ENCODE results near the gene KIAA0586. TPM values are rescaled to one million over a fixed set of nuclear protein-coding genes. Genes with fewer than 3 reads are reported as not detected.
A peak's percentile ranks its signal among the peaks of the same experiment; 100 is the strongest.

Gene KIAA0586
- total and polyA plus RNA-seq, 10 of the 15 experiments (the other 5 are each of a cell fraction or from before 2014, with no cell fraction given): 7.1 to 27.6 (median 19.1) TPM

GRCh38 chr14:58430156-58430555, 2.6 kb downstream of the KIAA0586 start:
- DNase-seq (ENCODE audit: low read depth, low spot score): no peak
- Histone ChIP-seq H3K9me3 (replicated peaks; ENCODE audit: control insufficient read depth, insufficient read depth, low read length) (no peaks in the 10 kb centered on the region), H3K4me2 (ENCODE audit: control insufficient read depth, insufficient read depth) (peak overlapping the region; percentile 68; the same call in 1 of the 2 replicates), H3K9ac (ENCODE audit: control insufficient read depth, insufficient read depth, low read length) (no peak overlapping the region), H3K79me2 (ENCODE audit: control insufficient read depth, insufficient read depth, low read length) (peaks cover 42% of the 10 kb centered on the region), H3K27me3 (replicated peaks in 1 of 2; ENCODE audit: control insufficient read depth in 2 of 2, insufficient read depth in 2 of 2, low read length in 1 of 2) (no peaks in the 10 kb centered on the region), H2AFZ (ENCODE audit: control insufficient read depth, low read depth, low read length) (no peak overlapping the region), H3K4me3 (peak overlapping the region; percentile 97; the same call in 1 of the 2 replicates), H4K20me1 (ENCODE audit: control insufficient read depth, insufficient read depth) (no peaks in the 10 kb centered on the region), H3K27ac (ENCODE audit: control insufficient read depth, insufficient read depth) (no peak overlapping the region), H3K36me3 (ENCODE audit: control insufficient read depth in 2 of 2, insufficient read depth in 2 of 2, low read length in 1 of 2) (0 out of 4 replicates have a peak, but pooled peaks cover 0 to 5% of the 10 kb centered on the region in 2 experiments), H3K4me1 (ENCODE audit: control insufficient read depth, insufficient read depth, low read length) (no peaks in the 10 kb centered on the region)
- no peak for FAIRE-seq
- in situ Hi-C loops (cut with MboI) (no loop called here), intact Hi-C loops (cut with micrococcal nuclease; ENCODE audit: unreplicated experiment) (no loop called here)
- BruUV-seq (replicated peaks): no TSS peak
- WGBS (ENCODE audit: insufficient coverage, insufficient replicate concordance, low lambda C conversion rate, missing lambda C conversion rate): 6% methylated on average over 1 of the region's 1 CpG
- SMC1A ChIA-PET (ENCODE audit: uncharacterized antibody, unreplicated experiment): interaction anchor here (0.6 to 1.0 kb wide), 3 partner anchors 33 to 1884 kb away, joined by 3 read pairs; no protein-coding TSS in a partner anchor
- TF ChIP-seq RFX5 (IDR thresholded peaks at IDR 0.05; ENCODE audit: low read depth, low read length) (no peak), NFXL1 (IDR thresholded peaks at IDR 0.05; ENCODE audit: borderline replicate concordance) (no peak), BCL3 (IDR thresholded peaks at IDR 0.05; ENCODE audit: borderline replicate concordance, insufficient read depth, low read depth, low read length, poor library complexity, severe bottlenecking) (peak; percentile 60), YY1 (IDR thresholded peaks at IDR 0.05; ENCODE audit: low read depth, low read length) (no peak)
- RAD21 ChIA-PET (ENCODE audit: unreplicated experiment): interaction anchor here (0.9 kb wide), 1 partner anchor 132 kb away, joined by 4 read pairs; the partner anchor contains the start of gene ARID4A
- CTCF ChIA-PET: interaction anchor here (0.6 to 0.7 kb wide), 2 partner anchors 172 to 881 kb away, joined by 3 to 6 read pairs; no protein-coding TSS in a partner anchor
- POLR2A ChIA-PET: interaction anchor here (0.6 kb wide), 1 partner anchor 9 kb away, joined by 3 read pairs; no protein-coding TSS in a partner anchor
- ATAC-seq: no peak

GRCh38 chr14:58439476-58439875, 12.0 kb downstream of the KIAA0586 start:
- in situ Hi-C loops (cut with MboI) (no loop called here), intact Hi-C loops (cut with micrococcal nuclease; ENCODE audit: unreplicated experiment) (no loop called here)
- no peaks in the 10 kb centered on the region for H3K9me3 ChIP-seq (replicated peaks; ENCODE audit: control insufficient read depth, insufficient read depth, low read length)
- H3K36me3 ChIP-seq (ENCODE audit: control insufficient read depth in 2 of 2, insufficient read depth in 2 of 2, low read length in 1 of 2): peaks cover 0 to 6% of the 10 kb centered on the region in 2 experiments
- no peak overlapping the region for H3K27ac ChIP-seq (ENCODE audit: control insufficient read depth, insufficient read depth)
- no peaks in the 10 kb centered on the region for H4K20me1 ChIP-seq (ENCODE audit: control insufficient read depth, insufficient read depth)
- 79% methylated on average over 5 of the region's 5 CpGs for WGBS (ENCODE audit: insufficient coverage, insufficient replicate concordance, low lambda C conversion rate, missing lambda C conversion rate)
- H3K4me1 ChIP-seq (ENCODE audit: control insufficient read depth, insufficient read depth, low read length): no peaks in the 10 kb centered on the region
- FAIRE-seq (no peak), DNase-seq (ENCODE audit: low read depth, low spot score) (no peak), ATAC-seq (no peak)
- ChIA-PET CTCF (no interaction called here), POLR2A (no interaction called here), RAD21 (ENCODE audit: unreplicated experiment) (no interaction called here), SMC1A (ENCODE audit: uncharacterized antibody, unreplicated experiment) (no interaction called here)
- no peak overlapping the region for H3K4me3 ChIP-seq
- no peaks in the 10 kb centered on the region for H3K79me2 ChIP-seq (ENCODE audit: control insufficient read depth, insufficient read depth, low read length)
- no peak overlapping the region for H3K9ac ChIP-seq (ENCODE audit: control insufficient read depth, insufficient read depth, low read length)
- no peaks in the 10 kb centered on the region for H3K27me3 ChIP-seq (replicated peaks in 1 of 2; ENCODE audit: control insufficient read depth in 2 of 2, insufficient read depth in 2 of 2, low read length in 1 of 2)
- no TSS peak for BruUV-seq (replicated peaks)
- H2AFZ ChIP-seq (ENCODE audit: control insufficient read depth, low read depth, low read length): no peak overlapping the region
- no peak overlapping the region for H3K4me2 ChIP-seq (ENCODE audit: control insufficient read depth, insufficient read depth)
- no peak for TF ChIP-seq CUX1 (IDR thresholded peaks at IDR 0.05; ENCODE audit: insufficient replicate concordance, low read depth, low read length)
- no peak for TF ChIP-seq REST (IDR thresholded peaks at IDR 0.05; ENCODE audit: low read depth, low read length)

All from GM12878 (cell line).